Activated gamma-delta T cell treated with anti-CD3 and anti-CD28 coated beads, Interleukin-2, amount 50 U/mL, for 16 hours (primary cell): ENCODE measurements around the gene ACKR3.
A peak's percentile ranks its signal among the peaks of the same experiment; 100 is the strongest.

ENCODE experiments used
- DNase-seq: peaks from one replicate; pipeline ENCODE4 v3.0.0-alpha.2; 2020; ENCODE audit warnings: low read depth

The ACKR3 gene

GRCh38 chr2:236569573-236569973 lies at the start of gene ACKR3:
Gene ACKR3 (plus strand): TSS chr2:236569825. CDS start chr2:236580466, 10,641 bp downstream.
- DNase-seq, result peak; percentile 68

DNA sequence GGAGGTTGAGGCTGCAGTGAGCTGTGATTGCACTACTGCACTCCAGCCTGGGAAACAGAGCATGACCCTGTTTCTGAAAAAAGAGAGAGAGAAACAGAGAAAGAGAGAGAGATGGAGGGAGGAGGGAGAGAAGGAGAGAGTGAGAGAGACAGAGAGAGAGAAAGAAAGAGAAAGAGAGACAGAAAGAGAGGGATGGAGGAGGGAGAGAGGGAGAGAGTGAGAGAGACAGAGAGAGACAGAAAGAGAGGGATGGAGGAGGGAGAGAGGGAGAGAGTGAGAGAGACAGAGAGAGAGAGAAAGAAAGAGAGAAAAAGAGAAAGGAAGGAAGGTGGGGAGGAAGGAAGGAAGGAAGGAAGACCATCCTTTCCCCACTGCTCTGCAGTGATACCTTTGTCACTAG lies 48.1 kb upstream of the ACKR3 start:
- DNase-seq, result no peak

DNA sequence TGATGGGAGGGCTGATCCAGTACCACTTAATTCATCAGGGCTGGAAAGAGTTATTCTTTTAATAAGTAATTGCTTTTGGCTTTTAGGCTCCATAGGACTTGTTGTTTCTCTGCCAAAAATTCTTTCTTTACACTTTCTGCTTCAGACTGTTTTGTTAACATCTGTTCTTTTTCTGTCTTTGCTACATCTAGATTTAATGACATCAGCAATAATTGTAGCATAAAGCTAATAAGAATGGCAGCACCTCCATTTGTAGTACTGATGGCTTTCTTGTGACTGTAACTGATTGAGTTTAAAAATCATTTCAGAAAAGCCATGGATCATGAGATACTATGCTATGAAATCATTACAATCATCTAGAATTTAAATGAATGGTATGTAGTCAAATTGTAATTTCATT lies 46.4 kb upstream of the ACKR3 start:
- DNase-seq, result no peak

- DNase-seq, result no peak
These were observed 44.1 kb upstream of the ACKR3 start for GRCh38 chr2:236525411-236525997.

DNA sequence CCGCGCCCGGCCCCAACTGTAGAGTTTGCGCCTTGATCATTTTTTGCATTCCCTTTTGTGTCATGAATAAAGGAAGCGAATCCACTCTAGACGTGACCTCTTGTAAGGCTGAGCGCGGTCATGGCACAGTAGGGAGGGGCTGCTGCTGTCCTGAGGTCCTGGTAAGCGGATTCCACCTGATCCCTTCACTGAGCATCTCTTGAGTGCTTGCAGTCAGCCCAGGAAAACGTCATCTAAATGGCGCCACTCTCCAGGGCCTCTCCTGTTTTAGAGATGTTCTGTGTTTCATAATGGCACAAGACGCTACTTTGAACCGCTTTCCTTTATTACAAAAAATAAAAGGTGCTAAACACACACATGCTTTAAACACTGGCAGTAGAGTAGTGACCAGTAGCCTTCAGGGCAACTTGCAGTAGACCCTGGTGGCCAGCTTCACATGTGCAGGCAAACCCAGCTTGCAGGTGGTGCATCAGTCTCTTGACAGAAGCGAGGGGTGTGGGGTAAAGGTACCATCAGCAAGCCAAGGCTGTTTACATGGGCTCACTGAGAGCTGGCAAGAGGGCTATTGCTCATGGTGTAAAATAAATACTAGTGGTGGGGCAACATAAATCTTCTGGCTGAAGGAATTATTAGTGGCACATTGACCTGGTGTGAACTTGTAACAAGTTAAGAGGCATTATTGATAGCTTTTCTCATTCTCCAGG lies 43.0 kb upstream of the ACKR3 start:
- DNase-seq, result no peak

DNA sequence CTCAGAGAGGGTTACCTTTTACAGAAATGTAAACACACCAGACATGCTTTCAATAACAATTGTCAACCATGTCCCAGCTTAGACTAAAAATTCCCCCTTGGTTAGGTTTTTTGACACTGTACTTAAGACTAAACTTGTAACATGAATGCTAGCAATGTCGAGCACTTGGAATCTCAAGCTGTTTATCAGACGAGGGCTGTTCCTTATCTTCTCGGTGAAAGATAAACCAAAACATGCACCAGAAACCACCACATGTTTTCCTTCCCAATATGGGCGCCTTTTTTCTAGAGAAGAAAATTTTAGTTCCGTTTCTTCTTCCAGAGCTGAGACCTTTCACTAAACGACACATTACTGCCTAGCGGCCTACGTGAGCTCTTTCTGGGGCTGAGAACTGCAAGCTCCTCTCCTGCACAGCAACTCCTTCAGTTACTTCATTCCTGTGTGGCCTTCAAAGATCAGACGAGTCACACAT lies 42.4 kb upstream of the ACKR3 start:
- no peak for DNase-seq

- DNase-seq, result no peak
These were observed 40.0 kb upstream of the ACKR3 start for GRCh38 chr2:236529606-236530005.

- no peak for DNase-seq
These were observed 39.1 kb upstream of the ACKR3 start for GRCh38 chr2:236530512-236530911.

- no peak for DNase-seq
These were observed 38.4 kb upstream of the ACKR3 start for GRCh38 chr2:236531195-236531594.

- no peak for DNase-seq
These were observed 37.6 kb upstream of the ACKR3 start for GRCh38 chr2:236531996-236532395.

DNA sequence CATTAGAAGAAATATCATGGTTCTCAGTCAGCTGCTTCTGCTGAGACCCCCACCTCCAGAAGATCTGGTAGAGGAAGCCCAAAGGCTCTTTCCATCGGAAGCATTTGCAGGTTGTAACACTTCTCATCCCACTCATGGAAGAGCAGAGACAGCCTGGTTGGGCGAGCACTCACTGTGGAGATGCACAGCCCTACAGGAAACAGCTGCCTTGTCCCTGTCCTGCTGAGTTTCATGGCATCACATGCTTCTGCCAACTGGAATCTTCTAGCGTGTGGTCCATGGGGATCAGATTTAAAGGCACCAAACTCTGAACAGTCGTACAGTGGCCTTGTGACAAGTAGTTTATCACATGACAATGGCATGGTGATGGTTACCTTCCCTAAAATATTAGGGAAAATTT lies 36.3 kb upstream of the ACKR3 start:
- DNase-seq, result no peak

DNA sequence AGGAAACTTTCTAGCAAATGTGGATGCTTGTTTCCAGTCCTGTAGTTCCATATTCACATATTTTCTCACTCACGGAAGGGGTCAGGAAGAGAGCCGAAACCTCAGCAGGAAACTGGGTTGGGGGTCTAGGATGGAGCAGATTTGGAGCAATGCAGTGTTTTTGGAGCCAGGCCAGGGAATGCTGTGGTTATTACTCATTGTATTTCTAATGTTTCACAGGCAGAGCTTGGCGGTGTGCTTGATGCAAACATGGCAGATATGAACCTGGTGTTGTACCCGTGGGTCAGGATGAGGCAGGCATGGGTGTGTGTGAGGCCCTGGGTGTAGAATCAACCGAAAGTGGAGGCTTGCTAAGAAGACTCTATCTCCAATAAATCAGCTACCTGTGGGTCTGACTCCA lies 34.6 kb upstream of the ACKR3 start:
- no peak for DNase-seq

DNA sequence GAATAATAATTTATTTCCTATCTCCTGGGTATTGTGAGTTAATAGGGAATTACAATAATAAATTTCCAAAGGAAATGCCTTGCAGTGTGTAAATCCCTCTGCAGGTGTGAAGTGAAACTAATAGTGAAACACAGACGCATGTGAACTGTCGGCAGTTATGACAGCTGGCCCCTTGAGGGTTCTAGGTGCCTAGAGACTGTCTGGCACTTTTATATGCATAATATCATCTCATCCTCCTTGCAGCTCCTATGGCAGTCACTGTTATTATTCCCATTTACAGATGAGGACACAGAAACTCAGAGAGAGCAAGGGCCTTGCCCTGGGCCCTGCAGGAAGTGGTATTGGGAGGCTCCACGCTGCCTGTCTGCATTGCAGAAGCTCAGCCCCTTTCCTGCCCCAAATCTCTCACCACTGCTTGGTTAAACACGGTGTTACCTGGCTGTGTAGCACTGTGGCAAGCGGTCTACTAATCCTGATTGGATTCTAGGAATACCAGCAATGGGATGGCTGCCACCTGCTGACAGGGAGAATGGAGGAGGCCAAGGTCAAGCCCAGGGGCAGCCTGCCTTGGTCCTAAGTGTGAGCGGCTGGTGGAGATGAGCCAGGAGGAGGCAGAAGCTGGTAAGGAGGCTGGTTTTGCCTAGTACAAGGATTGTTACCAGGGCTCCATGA lies 32.8 kb upstream of the ACKR3 start:
- DNase-seq, result peak; percentile 37

GRCh38 chr2:236538242-236538641 lies 31.4 kb upstream of the ACKR3 start:
- no peak for DNase-seq

- no peak for DNase-seq
These were observed 28.5 kb upstream of the ACKR3 start for GRCh38 chr2:236541008-236541562.

- DNase-seq, result no peak
These were observed 25.3 kb upstream of the ACKR3 start for GRCh38 chr2:236544362-236544761.

DNA sequence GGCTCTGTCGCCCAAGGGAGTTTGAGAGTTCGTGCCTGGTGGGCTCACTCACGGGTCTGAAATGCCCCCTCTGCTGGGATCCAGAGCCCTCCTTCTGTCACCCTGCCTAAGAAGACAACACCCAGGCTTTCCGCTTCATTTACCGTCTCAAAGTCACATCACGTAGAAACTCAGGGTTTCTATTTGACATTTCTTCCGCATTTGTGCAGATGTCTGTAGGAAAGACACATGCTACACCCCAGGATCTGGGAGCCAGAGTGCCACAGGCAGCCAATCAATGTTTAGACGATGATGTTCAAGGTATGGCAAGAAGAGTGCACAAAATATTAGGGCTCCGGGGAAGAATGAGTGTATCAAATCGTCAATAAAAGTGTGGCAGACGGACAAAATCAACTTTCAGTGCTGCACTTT lies 24.4 kb upstream of the ACKR3 start:
- DNase-seq, result no peak

GRCh38 chr2:236545814-236546480 lies 23.7 kb upstream of the ACKR3 start:
- no peak for DNase-seq

DNA sequence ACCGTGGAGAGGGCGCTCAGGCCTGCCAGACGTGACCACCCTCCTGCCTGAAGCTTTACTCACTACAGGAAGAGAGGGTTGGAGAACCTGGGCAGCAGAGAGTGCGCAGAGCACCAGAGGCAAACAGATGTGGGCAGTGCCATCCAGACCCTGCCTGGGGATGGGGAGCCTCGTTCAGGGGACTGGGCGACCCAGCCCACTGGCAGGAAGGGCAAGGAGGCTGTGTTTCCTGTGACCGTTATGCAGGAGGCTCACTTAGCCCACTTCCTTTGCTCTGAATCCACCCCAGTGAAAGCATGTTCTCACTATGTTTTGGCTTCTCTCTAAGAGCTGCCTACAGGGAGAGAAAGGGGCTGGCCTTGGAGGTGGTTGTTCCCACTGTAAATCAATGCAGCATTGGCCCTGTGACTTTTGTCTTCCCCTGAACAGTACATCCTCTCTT lies 23.0 kb upstream of the ACKR3 start:
- no peak for DNase-seq

GRCh38 chr2:236547725-236548124 lies 21.9 kb upstream of the ACKR3 start:
- no peak for DNase-seq

DNA sequence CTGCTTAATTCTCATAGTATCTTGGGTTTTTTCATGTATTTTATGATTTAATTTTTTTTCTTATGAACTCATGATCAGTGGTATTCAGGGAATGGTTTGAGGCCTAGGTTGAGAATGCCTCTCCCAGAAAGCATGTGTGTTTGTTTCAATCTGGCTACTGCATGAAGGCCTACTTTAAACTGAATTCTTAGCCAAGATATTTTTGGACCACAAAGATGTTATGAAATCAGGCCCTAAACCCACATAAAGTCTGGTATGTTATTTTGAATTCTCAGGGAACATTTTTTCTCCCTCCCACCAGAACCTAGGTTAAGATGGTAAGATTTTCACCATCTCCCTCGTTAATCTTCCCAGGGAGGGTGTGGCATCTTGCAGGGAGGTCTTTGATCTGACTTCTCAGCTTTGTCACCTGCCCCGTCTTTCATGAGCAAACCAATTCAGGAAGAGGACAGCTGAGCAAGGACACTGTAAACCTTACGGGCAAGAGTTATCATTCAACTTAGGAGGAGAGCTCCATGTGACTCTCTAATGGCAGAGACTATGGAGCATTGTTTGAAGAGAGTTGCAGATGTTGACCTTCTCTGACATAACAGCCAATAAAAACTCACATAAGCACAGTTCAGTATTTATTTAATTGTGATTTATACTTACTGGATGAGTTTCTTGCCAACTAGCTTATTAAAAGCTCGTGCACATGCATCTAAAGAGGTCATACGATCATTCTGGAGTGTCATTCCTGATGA lies 21.3 kb upstream of the ACKR3 start:
- DNase-seq, result no peak

DNA sequence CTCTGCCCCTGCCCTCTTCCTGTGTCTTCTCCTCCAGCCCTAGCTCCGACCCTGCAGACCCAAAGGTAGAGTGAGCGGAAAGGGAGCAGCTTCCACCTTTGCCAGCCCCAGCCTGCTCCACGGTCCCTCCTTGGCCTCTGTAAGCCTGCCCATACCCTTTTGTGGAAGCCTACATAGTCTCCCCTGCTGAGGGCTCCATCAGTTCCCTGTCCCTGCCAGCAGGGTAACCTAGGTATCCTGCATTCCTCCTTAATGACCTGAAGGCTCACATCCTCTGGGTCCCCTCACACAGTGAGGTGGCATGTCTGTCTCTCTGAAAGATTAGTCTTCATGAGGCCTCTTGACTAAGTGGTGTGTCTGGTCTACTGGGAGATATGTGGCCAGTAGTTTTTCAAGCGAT lies 20.5 kb upstream of the ACKR3 start:
- no peak for DNase-seq
